Esophagus squamous epithelium (tissue), 5 donors: ENCODE data around the gene IL36A. TPM values are rescaled to one million over a fixed set of nuclear protein-coding genes. Genes with fewer than 3 reads are reported as not detected.

Experiments
- DNase-seq: peaks from one replicate; lab custom pipeline; 2025; lab: John Stamatoyannopoulos, UW
- H3K27ac ChIP-seq, 4 donors: fragments of 200-600 bp; sonication (generic); one replicate each; pipeline ENCODE4 v1.5.1; 2016 to 2019; ENCODE audit warnings: mild to moderate bottlenecking in 1 of 4
- H3K27me3 ChIP-seq, 4 donors: fragments of 200-600 bp; sonication (generic); 1 replicate in 3 of 4; 2 replicates in 1 of 4; pipeline versions ENCODE4 v1.5.1 to v1.6.0; 2017 to 2021; ENCODE audit warnings: antibody characterized with exemption in 1 of 4
- H3K36me3 ChIP-seq, 3 donors: fragments of 200-600 bp; sonication (generic); one replicate each; pipeline ENCODE4 v1.5.1; 2016 to 2019
- H3K4me1 ChIP-seq, 3 donors: fragments of 200-600 bp; sonication (generic); one replicate each; pipeline ENCODE4 v1.5.1; 2017 to 2019
- H3K4me3 ChIP-seq, 4 donors: fragments of 200-600 bp; sonication (generic); 1 replicate in 3 of 4; 2 replicates in 1 of 4; pipeline ENCODE4 v1.5.1; 2016 to 2019; ENCODE audit warnings: mild to moderate bottlenecking in 2 of 4, moderate library complexity in 1 of 4
- H3K9me3 ChIP-seq, 3 donors: fragments of 200-600 bp; sonication (generic); one replicate each; pipeline ENCODE4 v1.5.1; 2016 to 2019
- CTCF ChIP-seq, 6 experiments: fragments of 450-650 bp in 4 of 6; fragments of 200-600 bp in 2 of 6; sonication (generic) in 2 of 6; IDR thresholded peaks; one replicate each; pipeline ENCODE4 v1.5.1; 2016 to 2019; ENCODE audit warnings: antibody characterized with exemption in 6 of 6, mild to moderate bottlenecking in 4 of 6, moderate library complexity in 4 of 6
- POLR2A ChIP-seq, 4 donors: fragments of 450-650 bp; IDR thresholded peaks; one replicate each; pipeline ENCODE4 v1.6.1; 2017; ENCODE audit warnings: antibody characterized with exemption in 4 of 4, mild to moderate bottlenecking in 4 of 4, moderate library complexity in 3 of 4
- WGBS, 2 donors: methylation state at CpG; one replicate each; pipeline ENCODE4 v1.1.5; 2018; 5-methylcytosine and 5-hydroxymethylcytosine counted together
- intact Hi-C: fragments of 100-400 bp; cut with DNase I; formaldehyde crosslinking; loops from one replicate; pipeline ENCODE4 v1.15.0; 2022
- total RNA-seq, 4 donors: library from RNA; depleted of rRNA; stranded (reverse); fragments of >200 nt; gene quantifications; one replicate each; pipeline ENCODE4 v1.1.0, GENCODE V29; 2016
- donor health status: DM: yes; HTN: yes; CAD: no.

The IL36A gene
- total RNA-seq, 4 donors from 2014 or later, result 54.9 to 254 (median 207) TPM

- TF ChIP-seq CTCF (IDR thresholded peaks at IDR 0.05), result no peak
- TF ChIP-seq POLR2A (IDR thresholded peaks at IDR 0.05), result no peak
- intact Hi-C loops, result no loop called here
- Histone ChIP-seq H3K36me3 (no peaks in the 10 kb centered on the region), H3K27me3 (no peaks in the 10 kb centered on the region), H3K9me3 (peaks cover 0 to 17% (median 5%) of the 10 kb centered on the region in 3 donors), H3K4me1 (no peaks in the 10 kb centered on the region), H3K4me3 (no peak overlapping the region), H3K27ac (no peak overlapping the region)
- DNase-seq, result no peak
- 66 to 87% methylated on average over 3 of the region's 3 CpGs for WGBS, 2 donors
Observed at GRCh38 chr2:112989611-112990010, 15.6 kb upstream of the IL36A start.

GRCh38 chr2:112993831-112994230 is 11.4 kb upstream of the IL36A start:
- intact Hi-C loops, result no loop called here
- TF ChIP-seq CTCF (IDR thresholded peaks at IDR 0.05) (no peak), POLR2A (IDR thresholded peaks at IDR 0.05) (no peak)
- Histone ChIP-seq H3K36me3 (no peaks in the 10 kb centered on the region), H3K27me3 (no peaks in the 10 kb centered on the region), H3K4me3 (no peak overlapping the region), H3K27ac (no peak overlapping the region), H3K9me3 (peaks cover 0 to 17% (median 5%) of the 10 kb centered on the region in 3 donors), H3K4me1 (no peaks in the 10 kb centered on the region)
- no peak for DNase-seq

GRCh38 chr2:112994648-112995047 is 10.6 kb upstream of the IL36A start:
- no peak overlapping the region for H3K4me3 ChIP-seq
- peaks cover 0 to 11% (median 7%) of the 10 kb centered on the region in 3 donors for H3K9me3 ChIP-seq
- DNase-seq, result no peak
- TF ChIP-seq POLR2A (IDR thresholded peaks at IDR 0.05) (no peak), CTCF (IDR thresholded peaks at IDR 0.05) (no peak)
- no peak overlapping the region for H3K27ac ChIP-seq
- no peaks in the 10 kb centered on the region for H3K36me3 ChIP-seq
- intact Hi-C loops, result no loop called here
- 86 to 91% methylated on average over 2 of the region's 2 CpGs for WGBS, 2 donors
- no peaks in the 10 kb centered on the region for H3K4me1 ChIP-seq
- H3K27me3 ChIP-seq, result no peaks in the 10 kb centered on the region

GRCh38 chr2:112995346-112995920 is 9.8 kb upstream of the IL36A start:
- intact Hi-C loops, result no loop called here
- WGBS, 2 donors, result 69 to 83% methylated on average over 14 of the region's 14 CpGs

GRCh38 chr2:112996635-112997034 is 8.6 kb upstream of the IL36A start:
- intact Hi-C loops, result no loop called here
- TF ChIP-seq POLR2A (IDR thresholded peaks at IDR 0.05) (no peak), CTCF (IDR thresholded peaks at IDR 0.05) (no peak)
- 53 to 71% methylated on average over 6 of the region's 6 CpGs for WGBS, 2 donors
- H3K4me1 ChIP-seq, result no peaks in the 10 kb centered on the region
- no peaks in the 10 kb centered on the region for H3K27me3 ChIP-seq
- H3K36me3 ChIP-seq, result no peaks in the 10 kb centered on the region
- peaks cover 0 to 25% (median 19%) of the 10 kb centered on the region in 3 donors for H3K9me3 ChIP-seq
- no peak for DNase-seq
- H3K27ac ChIP-seq, result no peak overlapping the region
- no peak overlapping the region for H3K4me3 ChIP-seq

More at GRCh38 chr2:112995346-112995920, 9.8 kb upstream of the IL36A start:
- Histone ChIP-seq H3K9me3 (peaks cover 0 to 15% (median 15%) of the 10 kb centered on the region in 3 donors), H3K27ac (no peak overlapping the region), H3K4me1 (no peaks in the 10 kb centered on the region), H3K27me3 (no peaks in the 10 kb centered on the region), H3K4me3 (no peak overlapping the region), H3K36me3 (no peaks in the 10 kb centered on the region)
- TF ChIP-seq POLR2A (IDR thresholded peaks at IDR 0.05) (no peak), CTCF (IDR thresholded peaks at IDR 0.05) (no peak)
- DNase-seq, result no peak
